Activated CD4-positive, alpha-beta T cell treated with anti-CD3 and anti-CD28 coated beads, Interleukin-10, Interleukin-2, amounts not matched to agents 100 ng/mL and 50 ng/mL, durations not matched to agents 16 hours and 8 hours (primary cell): ENCODE data around the gene STYXL2.

ENCODE experiments used
- DNase-seq: peaks from one replicate; pipeline ENCODE4 v3.0.0-alpha.2; 2020

Gene STYXL2

DNA sequence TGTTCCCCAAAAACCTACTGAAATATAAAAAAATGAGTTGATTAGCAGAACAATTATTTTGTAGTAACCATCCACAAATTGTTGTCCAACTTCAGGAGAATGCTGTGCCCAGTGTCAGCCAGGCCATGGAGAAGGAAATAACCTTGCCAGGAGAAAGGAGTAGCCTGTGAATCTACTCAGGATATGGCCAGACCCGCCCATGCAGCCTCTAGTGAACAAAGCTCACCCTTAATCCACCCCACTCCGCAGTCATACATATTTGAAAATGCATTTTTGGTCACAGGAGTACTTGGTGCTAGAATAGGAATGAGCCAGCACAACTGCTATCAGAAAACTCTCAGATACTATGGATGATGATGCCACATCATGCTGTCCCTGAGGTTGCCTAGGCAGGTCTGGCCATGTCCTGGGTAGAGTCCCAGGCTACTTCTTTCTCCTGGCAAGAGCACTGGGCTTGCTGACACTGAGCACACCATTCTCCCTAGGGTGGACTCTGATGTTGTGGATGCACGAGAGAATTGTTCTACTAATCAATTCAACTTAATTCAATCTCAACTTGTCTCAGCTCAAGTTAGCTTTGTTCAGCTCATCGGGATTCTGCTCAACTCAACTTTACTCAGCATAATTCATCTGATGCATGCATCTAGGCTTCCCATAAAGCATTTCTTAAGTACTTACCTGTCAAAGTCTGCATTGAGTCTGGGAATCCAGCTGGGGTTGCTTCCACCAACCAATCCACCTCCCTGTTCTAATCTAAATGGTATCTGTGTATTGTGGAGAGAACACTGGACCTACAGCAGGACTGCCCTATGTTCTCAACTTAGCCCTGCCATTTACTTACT is 18.2 kb downstream of the STYXL2 start:
- DNase-seq = no peak

DNA sequence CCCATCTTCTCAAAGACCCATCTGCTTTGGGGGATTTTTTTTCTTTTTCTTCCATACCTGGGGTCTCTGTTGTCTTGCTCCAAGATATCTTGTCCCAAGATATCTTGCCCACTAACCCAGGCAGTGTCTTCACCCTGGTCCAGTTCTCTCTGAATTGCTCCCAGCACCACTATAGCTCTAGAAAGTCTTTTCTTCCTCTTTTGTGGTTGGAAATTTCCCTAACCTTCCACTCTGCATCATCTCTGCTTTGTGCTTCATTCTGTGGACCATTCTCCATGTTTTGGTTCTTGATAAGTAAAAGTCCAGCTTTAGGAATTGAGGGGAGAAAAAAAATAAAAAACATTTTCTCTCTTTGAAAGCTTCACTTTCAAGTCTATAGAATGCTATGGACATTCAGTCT is 20.9 kb downstream of the STYXL2 start:
- no peak for DNase-seq

DNA sequence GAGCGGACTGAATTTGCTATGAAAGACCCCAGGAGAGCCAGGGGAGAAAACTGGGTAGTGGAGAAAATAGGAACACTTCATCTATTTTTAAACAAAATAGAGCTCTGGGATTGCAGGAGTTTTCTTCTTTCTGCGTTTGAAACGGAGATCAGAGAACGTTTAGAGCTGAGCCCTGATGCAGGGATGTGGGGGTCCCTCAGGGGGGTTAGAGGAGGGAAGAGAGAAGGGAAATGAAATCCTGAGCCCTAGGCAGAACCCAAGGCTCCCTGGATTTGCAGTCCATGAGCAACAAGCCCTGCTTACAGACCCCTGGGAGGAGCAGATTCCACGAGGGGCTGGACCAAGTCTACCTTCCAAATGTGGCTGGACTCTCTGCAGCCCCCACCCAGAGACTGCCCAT is 21.8 kb downstream of the STYXL2 start:
- no peak for DNase-seq

DNA sequence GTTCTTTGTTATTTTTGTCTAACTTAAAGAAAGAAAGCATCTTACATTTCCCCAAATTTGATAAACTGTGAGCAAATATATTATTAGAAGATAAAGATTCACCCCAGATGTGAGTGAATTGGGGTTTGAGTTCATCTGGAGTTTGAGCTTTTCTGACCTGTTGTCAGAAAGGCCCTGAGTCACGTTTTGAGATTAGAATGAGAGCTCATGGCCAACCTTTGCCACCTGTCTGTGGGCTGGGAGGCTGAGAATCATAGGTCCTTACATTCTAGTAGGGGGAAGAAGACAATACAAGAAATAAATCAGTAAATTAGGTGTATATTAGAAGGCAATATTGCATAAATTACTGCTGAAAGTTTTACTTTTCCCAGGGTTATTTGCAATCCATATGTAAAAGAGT is 22.3 kb downstream of the STYXL2 start:
- DNase-seq = no peak

DNA sequence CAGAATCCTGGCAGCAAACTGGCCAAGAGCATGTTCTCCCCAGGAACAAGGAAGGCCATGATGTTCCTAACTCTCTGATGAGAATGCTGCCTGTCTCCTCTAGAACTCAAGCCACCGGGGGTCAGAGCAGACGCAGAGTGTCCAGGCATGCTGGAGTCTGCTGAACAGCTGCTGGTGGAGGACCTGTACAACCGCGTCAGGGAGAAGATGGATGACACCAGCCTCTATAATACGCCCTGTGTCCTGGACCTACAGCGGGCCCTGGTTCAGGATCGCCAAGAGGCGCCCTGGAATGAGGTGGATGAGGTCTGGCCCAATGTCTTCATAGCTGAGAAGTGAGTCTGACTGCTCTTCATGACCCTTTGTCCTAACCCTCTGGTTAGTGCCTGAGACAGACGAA is 23.4 kb downstream of the STYXL2 start:
- no peak for DNase-seq

DNA sequence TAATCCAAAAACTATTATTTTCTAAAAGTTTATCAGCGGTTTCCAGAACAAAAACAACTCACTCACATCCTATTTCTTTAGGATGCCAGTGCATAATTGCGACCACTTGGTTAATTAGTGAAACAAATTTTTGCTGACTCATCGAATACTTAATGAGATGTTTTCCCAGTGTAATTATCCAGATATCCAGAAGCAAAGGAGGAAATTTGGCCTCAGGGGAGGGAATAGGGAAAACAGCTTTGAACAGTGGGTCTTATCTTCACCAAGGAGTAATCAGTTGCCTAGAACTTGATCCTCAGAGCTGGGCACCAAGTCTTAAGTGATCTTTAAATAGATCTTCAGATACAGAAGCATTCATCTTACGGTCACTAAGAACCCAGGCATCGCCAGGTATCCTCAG is 24.3 kb downstream of the STYXL2 start:
- DNase-seq = no peak

DNA sequence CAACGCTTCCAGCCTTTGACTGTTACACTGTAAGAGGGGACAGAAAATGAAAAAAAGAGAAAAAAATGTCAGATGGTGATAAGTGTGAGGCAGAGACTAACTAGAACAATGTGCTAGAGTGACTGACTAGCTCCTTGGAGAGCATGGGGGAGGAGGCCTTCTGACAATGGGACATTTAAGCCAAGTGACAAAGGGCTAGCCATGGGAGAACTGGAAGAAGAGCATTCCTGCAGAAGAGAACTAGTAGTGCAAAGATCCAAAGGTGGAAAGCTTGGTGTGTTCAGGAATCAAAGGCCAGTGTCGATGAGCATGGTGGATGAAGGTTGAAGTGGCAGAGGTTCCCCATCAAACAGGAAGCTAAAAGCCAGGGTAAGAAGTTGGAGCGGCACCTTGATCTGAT is 25.8 kb downstream of the STYXL2 start:
- DNase-seq = no peak

DNA sequence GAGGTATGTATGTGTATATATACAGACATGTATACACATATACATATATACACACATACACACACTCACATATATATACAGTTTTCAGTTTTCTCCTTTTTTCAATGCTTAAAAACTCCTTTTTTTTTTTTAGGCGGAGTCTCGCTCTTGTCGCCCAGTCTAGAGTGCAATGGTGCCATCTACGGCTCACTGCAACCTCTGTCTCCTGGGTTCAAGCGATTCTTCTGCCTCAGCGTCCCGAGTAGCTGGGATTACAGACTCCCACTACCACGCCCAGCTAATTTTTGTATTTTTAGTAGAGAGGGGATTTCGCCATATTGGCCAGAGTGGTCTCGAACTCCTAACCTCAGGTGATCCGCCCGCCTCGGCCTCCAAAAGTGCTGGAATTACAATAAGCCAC is 27.0 kb downstream of the STYXL2 start:
- no peak for DNase-seq

DNA sequence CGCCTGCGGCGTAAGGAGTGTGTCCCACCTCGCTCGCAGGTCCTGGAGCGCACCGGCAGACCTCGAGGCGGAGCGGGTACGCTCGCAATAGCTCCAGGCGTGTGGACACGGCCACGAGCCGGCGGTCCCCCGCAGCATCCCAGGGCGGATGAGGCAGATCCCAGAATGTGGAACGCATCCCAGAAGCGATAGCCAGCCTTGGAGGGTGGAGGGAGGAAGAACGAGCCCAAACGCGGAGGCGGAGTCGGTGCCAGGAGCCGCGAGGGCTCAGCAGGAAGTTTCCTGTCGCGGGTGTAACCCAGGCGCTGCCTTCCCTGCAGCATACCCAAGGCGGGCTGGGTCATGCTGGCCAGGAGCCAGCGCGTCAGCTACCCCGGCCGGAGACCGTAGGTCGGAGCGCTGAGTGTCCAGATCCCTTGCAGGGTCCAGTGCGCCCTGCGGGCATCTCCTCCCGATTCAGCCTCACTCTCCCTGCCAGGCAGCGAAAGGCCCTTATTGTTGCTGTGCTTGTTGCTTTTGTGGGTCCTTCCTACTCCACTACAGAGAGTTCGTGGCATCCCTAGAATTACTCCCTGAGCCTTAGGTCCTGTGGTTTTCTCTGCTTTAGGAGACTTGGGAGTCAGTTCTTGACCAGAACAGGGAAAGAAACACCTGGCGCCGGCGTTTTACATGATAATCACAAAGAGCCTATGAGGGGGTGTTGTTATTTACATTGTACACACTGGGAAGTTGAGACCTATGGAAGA is 27.7 kb downstream of the STYXL2 start:
- peak; percentile 32 for DNase-seq

DNA sequence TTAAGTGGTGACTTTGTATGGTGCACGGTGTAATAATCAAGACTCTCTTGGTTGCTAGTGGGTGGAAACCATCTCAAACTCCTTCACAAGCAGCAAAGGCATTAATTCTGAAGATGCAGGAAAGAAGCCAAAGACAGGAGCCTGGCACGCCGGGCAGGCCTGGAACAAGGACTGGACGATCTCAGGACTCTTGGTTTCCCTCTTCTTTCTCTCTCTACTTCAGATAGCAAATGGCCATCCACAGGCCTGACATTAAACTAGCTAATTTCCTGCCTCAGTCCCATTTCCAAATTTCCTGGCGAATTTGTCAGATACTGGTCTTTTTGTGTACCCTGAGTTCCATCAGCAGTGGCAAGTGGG is 28.2 kb downstream of the STYXL2 start:
- DNase-seq = no peak

DNA sequence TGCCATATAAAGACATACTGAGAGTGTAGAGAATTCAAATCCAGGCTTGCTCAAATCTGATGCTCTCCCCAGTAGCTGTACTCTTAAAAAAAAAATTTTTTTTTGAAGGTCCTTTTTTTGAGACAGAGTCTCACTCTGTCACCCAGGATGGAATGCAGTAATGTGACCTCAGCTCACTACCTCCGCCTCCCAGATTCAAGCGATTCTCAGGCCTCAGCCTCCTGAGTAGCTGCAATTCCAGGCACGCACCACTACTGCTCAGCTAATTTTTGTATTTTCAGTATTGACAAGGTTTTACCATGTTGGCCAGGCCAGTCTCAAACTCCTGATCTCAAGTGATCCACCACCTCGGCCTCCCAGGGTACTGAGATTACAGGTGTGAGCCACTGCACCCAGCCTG is 28.7 kb downstream of the STYXL2 start:
- DNase-seq = no peak

DNA sequence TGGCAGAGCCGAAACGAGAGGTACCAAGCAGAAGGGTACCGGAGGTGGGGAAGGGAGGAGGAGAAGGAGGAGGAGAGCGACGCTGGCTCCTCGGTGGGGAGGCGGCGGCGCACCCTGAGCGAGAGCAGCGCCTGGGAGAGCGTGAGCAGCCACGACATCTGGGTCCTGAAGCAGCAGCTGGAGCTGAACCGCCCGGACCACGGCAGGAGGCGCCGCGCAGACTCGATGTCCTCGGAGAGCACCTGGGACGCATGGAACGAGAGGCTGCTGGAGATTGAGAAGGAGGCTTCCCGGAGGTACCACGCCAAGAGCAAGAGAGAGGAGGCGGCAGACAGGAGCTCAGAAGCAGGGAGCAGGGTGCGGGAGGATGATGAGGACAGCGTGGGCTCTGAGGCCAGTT is 32.4 kb downstream of the STYXL2 start:
- DNase-seq = no peak

DNA sequence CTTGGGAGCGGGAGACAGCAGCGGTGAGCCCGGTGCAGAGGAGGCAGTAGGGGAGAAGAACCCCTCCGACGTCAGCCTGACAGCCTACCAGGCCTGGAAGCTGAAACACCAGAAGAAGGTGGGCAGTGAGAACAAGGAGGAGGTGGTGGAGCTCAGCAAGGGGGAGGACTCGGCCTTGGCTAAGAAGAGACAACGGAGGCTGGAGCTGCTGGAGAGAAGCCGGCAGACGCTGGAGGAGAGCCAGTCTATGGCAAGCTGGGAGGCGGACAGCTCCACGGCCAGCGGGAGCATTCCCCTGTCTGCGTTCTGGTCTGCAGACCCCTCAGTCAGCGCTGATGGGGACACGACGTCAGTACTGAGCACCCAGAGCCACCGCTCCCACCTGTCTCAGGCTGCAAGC is 32.9 kb downstream of the STYXL2 start:
- DNase-seq = no peak

DNA sequence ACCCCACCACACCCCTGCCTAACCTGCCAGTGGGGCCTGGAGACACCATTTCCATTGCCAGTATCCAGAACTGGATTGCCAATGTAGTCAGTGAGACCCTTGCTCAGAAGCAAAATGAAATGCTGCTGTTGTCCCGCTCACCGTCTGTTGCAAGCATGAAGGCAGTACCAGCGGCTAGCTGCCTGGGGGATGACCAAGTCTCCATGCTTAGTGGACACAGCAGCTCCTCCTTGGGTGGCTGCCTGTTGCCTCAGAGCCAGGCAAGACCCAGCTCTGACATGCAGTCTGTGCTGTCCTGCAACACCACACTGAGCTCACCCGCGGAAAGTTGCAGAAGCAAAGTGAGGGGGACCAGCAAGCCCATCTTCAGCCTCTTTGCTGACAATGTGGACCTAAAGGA is 33.4 kb downstream of the STYXL2 start:
- no peak for DNase-seq

DNA sequence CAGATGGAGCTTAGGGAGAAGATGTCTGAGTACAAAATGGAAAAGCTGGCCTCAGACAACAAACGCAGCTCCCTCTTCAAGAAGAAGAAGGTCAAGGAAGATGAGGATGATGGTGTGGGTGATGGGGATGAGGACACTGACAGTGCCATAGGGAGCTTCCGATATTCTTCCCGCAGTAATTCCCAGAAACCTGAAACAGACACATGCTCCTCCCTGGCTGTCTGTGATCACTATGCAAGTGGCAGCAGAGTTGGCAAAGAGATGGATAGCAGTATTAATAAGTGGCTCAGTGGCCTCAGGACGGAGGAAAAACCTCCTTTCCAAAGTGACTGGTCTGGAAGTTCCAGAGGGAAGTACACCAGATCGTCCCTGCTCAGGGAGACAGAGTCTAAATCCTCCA is 33.8 kb downstream of the STYXL2 start:
- DNase-seq = no peak

DNA sequence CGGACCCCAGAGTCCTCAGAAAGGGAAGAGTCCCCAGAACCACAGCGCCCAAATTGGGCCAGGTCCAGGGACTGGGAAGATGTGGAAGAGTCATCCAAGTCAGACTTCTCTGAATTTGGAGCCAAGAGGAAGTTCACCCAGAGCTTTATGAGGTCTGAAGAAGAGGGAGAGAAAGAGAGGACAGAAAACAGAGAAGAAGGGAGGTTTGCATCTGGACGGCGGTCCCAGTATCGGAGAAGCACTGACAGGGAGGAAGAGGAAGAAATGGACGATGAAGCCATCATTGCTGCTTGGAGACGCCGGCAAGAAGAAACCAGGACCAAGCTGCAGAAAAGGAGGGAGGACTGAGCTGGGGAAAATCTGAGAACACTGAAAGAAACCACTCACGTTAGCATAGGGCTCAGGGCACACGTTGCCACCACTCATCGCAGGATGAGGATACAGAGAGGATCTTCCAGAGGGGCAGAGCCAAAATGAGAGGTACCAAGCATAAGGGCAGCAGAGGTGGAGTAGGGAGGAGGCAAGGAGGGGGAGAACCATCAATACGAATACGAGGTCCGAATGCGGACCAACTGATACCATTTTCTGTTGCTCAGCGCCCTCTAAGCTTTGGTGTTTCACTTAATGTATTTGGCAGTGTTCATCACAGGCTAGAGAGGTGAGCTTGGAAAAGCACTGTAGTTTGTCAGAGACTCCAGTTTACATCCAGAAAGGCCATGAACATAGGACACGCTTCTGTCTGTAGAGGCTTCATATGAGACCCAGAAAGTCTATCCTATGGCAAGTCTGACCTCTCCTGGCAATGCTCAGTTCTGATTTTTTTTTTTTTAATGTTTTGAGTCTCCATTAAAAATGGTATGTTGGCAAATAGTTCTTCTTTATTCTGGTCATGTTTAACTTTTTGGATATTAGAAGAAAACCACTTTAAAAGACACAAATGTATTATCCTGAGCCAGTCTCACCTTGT is 34.7 kb downstream of the STYXL2 start:
- DNase-seq = no peak

DNA sequence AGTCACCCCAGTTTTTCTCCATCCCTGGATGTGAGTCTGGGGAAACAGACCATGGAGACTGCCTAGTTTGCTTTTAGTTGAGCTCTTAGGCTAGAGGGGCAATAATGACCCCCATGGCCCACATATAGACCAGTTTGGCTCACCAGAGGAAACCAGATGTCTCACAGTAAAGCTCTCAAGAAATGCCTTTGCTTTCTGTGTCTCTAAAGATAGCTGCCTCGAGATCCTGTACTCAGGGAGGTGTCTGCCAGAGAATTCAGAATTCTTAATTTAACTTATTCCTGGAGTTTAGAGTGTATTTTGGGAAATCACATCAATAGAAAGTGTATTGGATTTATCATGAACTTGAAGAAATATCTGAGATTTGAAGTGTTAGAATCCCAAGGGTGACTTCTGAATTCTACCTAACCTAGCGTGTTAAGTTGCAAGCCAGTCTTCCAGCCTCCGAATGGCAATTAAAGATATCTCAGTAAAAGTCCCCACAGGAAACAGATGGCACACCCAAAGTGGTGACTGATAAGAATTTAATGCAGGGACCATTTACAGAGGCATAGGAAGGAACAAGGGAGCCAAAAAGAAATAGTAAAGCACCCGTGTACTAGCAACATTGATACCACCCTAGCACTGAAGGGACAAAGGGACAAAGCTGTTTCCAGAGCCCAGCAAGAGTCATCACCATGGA is 37.1 kb downstream of the STYXL2 start:
- DNase-seq = no peak

DNA sequence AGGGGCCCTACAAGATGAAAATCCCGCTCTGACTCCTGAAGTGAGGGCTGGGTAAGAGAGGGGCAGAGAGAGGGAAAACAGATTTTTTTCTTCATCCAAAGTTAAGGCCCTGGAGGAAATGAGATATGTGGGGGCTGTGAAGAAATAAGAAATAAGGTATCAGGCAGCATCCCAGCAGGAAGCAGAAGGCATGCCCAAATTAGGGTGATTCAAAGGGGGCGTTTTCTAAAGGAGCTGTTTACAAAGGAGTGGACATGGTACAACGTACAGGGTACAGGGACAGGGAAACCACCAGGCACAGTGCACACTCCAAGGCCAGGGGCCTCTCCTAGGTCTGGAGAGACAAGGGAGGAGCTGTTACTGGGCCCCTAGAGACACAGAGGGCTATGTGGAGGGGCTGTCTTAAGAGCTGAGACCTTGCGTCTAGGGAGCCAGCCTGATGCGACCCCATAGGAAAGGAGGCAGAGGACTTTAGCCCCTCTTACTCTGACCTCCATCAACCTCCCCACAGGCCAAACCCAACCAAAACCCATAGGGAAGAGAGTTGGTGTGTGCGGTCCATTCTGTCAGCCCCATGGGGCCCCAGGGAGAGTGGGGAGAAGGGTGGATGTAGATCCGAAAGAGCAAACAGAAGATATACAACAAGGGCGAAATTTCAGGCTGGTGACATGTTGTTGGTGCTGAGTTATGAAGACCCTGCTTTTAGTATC is 38.6 kb downstream of the STYXL2 start:
- DNase-seq = no peak

DNA sequence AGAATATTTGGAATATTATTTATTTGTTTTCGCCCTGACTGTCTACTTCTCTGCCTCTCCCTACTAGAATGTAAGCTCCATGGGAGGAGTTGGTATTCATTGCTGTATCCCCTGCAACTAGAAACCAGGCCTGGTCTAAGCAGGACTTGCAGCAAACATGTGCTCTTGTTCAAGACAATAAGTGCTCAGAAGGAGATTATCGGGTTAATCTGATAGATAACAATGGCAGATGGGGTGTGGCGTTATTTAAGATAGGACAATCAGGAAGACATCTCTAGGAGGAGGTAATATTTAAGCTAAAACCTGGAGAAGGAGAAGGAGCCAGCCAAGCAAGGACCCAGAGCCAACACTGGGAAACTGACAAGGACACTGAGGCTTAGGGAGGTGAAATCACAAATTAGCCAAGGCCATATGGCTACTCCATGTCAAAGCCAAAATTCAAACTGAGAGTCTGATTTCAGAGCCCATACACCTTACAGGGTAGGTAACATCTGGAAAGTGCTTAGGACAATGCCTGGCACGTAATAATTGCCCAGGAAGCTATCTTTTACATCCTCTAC is 41.5 kb downstream of the STYXL2 start:
- no peak for DNase-seq

DNA sequence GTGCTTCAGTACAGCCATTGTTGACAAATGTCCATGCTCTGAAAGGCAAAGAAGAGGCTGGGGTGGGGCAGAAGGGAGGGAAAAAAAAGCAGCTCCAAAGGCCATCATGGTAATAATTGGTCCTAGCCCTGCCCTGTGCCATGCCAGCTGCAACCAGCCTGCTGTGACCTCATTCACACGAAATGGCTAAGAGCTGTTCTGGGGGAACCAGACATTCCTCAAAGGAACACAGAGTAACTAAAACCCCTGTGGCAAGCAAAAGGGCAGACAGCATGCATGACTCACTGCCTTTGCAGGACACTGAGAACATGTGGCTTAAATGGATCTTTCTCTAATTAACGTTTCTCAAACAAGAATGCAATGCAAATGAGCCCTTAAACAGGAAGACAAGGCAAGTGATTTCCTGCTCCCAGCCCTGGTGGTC is 42.3 kb downstream of the STYXL2 start:
- DNase-seq = no peak

DNA sequence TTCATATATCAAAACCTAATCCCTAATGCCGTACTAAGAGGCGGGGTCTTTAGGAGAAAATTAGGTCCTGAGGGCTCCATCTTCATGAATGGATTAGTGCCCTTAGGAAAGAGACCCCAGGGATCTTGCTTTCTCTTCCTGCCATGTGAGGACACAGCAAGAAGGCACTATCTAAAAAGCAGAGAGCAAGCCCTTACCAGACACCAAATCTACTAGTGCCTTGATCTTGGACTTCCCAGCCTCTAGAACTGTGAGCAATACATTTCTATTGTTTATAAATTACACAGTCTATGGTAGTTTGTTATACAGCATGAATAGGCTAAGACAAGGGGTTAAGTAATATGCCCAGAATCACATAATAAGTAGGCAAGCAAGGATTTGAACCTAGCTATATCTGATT is 42.9 kb downstream of the STYXL2 start:
- no peak for DNase-seq

DNA sequence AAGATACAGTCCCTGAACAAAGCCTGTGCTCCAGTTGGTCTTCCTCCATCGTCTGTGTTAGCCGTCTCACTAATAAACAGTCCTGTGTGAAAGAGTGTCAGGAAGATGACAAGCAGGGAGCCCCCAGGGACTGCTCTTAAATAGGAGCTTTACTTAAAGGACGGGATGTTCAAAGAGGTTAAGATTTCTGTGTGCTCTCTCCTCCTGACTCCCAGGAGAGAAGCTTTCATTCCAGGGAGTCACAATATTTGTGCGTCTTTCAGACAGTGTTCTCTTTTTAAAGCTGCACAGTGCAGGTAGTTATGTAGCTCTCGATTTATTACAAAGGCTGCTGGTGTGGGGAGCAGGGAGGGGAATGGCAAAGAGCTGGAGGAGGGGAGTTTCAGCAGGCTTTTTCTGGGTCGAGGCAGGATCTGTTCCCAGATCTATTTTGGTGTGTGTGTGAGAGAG is 43.5 kb downstream of the STYXL2 start:
- no peak for DNase-seq
